BJ (cell line): ENCODE measurements around the gene CBX2. TPM values are rescaled to one million over a fixed set of nuclear protein-coding genes. Genes with fewer than 3 reads are reported as not detected.

Experiments used
- CTCF ChIA-PET: fragments of 350-600 bp; formaldehyde crosslinking; extraction: SDS; loops from one replicate; lab custom pipeline; 2021; ENCODE audit warnings: antibody characterized with exemption, inconsistent platforms; lab: Yijun Ruan, JAX
- POLR2A ChIA-PET: fragments of 300-600 bp; sonication (Branson Sonifier 250); formaldehyde crosslinking; extraction: SDS; loops from one replicate; lab custom pipeline; 2021; ENCODE audit warnings: antibody characterized with exemption; lab: Charles Lee
- DNase-seq: peaks from one replicate; pipeline ENCODE4 v3.0.0-alpha.2; 2011; ENCODE audit warnings: low read depth
- H3K27me3 ChIP-seq: 2 replicates; pipeline ENCODE4 v1.6.0; 2011; ENCODE audit warnings: low read length; ENCODE audit not compliant: control insufficient read depth, insufficient read depth
- H3K36me3 ChIP-seq: 2 replicates; pipeline ENCODE4 v1.5.1; 2011; ENCODE audit warnings: low read length; ENCODE audit not compliant: control insufficient read depth, insufficient read depth
- H3K4me3 ChIP-seq: 2 replicates; pipeline ENCODE4 v1.5.1; 2011; ENCODE audit warnings: low read depth, mild to moderate bottlenecking, control low read depth, low read length
- polyA plus RNA-seq: library from polyadenylated mRNA; depleted of rRNA; stranded (reverse); fragments of >200 nt; gene quantifications from 2 replicates; pipeline ENCODE4 v1.2.3, GENCODE V29; 2011
- TF ChIP-seq, protein P1 (sequence below): IDR thresholded peaks from 2 replicates; pipeline ENCODE4 v1.5.1; 2011; ENCODE audit warnings: low read depth, mild to moderate bottlenecking, control low read depth, inconsistent platforms, low read length, moderate library complexity; ENCODE audit not compliant: insufficient read depth

CBX2 gene
- polyA plus RNA-seq, 1 experiment: 1.5 TPM

GRCh38 chr17:79779661-79780365 lies 1.9 kb downstream of the CBX2 start:
- Histone ChIP-seq H3K36me3 (no peaks in the 10 kb centered on the region), H3K4me3 (no peak overlapping the region), H3K27me3 (peaks cover 14% of the 10 kb centered on the region)
- POLR2A ChIA-PET: no interaction called here
- TF ChIP-seq, protein P1, sequence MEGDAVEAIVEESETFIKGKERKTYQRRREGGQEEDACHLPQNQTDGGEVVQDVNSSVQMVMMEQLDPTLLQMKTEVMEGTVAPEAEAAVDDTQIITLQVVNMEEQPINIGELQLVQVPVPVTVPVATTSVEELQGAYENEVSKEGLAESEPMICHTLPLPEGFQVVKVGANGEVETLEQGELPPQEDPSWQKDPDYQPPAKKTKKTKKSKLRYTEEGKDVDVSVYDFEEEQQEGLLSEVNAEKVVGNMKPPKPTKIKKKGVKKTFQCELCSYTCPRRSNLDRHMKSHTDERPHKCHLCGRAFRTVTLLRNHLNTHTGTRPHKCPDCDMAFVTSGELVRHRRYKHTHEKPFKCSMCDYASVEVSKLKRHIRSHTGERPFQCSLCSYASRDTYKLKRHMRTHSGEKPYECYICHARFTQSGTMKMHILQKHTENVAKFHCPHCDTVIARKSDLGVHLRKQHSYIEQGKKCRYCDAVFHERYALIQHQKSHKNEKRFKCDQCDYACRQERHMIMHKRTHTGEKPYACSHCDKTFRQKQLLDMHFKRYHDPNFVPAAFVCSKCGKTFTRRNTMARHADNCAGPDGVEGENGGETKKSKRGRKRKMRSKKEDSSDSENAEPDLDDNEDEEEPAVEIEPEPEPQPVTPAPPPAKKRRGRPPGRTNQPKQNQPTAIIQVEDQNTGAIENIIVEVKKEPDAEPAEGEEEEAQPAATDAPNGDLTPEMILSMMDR: no peak
- DNase-seq: no peak
- CTCF ChIA-PET: interaction anchor here (0.8 to 2.9 kb wide), 3 partner anchors 9 to 48 kb away, joined by 3 to 15 read pairs (median 3); no protein-coding TSS in a partner anchor

GRCh38 chr17:79781012-79781650 lies 3.2 kb downstream of the CBX2 start:
- H3K36me3 ChIP-seq: no peaks in the 10 kb centered on the region
- no peak for DNase-seq
- peaks cover 10% of the 10 kb centered on the region for H3K27me3 ChIP-seq
- no peak overlapping the region for H3K4me3 ChIP-seq
- POLR2A ChIA-PET: no interaction called here
- CTCF ChIA-PET: interaction anchor here (0.8 to 1.3 kb wide), 2 partner anchors 9 to 138 kb away, joined by 3 to 5 read pairs; no protein-coding TSS in a partner anchor
- TF ChIP-seq, protein P1: no peak

GRCh38 chr17:79781736-79782575 lies 4.0 kb downstream of the CBX2 start:
- TF ChIP-seq, protein P1: no peak
- Histone ChIP-seq H3K36me3 (no peaks in the 10 kb centered on the region), H3K27me3 (peaks cover 4% of the 10 kb centered on the region), H3K4me3 (no peak overlapping the region)
- DNase-seq: no peak
- POLR2A ChIA-PET: no interaction called here
- CTCF ChIA-PET: interaction anchor here (0.8 to 1.3 kb wide), 2 partner anchors 8 to 137 kb away, joined by 3 to 5 read pairs; no protein-coding TSS in a partner anchor

- no peak for DNase-seq
- Histone ChIP-seq H3K36me3 (no peaks in the 10 kb centered on the region), H3K27me3 (peaks cover 4% of the 10 kb centered on the region), H3K4me3 (no peak overlapping the region)
- TF ChIP-seq, protein P1: no peak
- ChIA-PET CTCF (interaction anchor here (0.6 kb wide), 1 partner anchor 161 kb away, joined by 3 read pairs; no protein-coding TSS in a partner anchor), POLR2A (no interaction called here)
Observed at GRCh38 chr17:79783891-79784290, 5.9 kb downstream of the CBX2 start.
